HG03378 (cell line): ENCODE measurements around the gene NXF3.
"Not testable (repeated sequence)": the region's sequence is repeated elsewhere in the genome, so short reads cannot be mapped to it uniquely, and the experiment has no call there.

Experiments used
- ATAC-seq: cut with Tn5 transposase; IDR thresholded peaks from one replicate; pipeline ENCODE4 v1.9.1; 2021; ENCODE audit warnings: mild to moderate bottlenecking, moderate library complexity; ENCODE audit not compliant: unreplicated experiment

NXF3 gene

GRCh38 chrX:103052625-103053024 lies 40.3 kb downstream of the NXF3 start:
- ATAC-seq: no peak

DNA sequence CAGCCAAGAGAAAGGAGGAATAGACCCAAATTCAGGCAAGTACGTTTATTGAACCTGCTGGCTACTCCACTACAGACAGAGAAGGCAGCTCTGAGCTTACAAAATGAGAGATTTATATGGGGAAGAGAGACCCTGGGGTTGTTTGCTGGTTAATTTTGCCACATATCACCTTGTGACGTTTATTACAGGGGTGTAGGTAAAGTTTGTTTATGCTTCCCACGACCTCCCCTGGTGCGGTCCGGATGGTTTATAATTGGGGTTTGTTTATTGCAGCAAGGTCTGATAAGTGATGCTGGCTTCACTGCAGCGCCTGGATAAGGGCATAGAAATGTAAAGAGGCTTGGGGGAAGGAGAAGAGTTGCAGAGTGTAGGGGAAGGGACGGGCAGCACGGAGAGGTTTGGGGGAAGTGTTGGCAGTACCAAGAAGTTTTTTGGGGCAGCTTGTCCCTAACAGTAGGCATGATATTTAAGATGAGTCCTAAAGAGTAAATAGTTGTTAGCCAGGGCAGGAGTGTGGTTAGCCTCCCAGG lies 41.6 kb downstream of the NXF3 start:
- ATAC-seq: no peak

DNA sequence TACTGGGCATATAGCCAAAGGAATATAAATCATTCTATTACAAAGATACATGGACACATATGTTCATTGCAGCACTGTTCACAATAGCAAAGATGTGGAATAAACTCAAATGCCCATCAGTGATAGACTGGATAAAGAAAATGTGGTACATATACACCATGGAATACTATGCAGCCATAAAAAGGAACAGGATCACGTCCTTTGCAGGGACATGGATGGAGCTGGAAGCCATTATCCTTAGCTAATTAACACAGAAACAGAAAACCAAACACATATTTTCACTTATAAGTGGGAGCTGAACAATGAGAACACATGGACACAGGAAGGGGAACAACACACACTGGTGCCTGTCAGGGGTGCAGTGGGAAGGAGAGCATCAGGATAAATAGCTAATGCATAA lies 59.6 kb downstream of the NXF3 start:
- not testable (repeated sequence) for ATAC-seq
